Neural cell (in vitro differentiated cells): ENCODE results near the gene PDLIM1. TPM values are rescaled to one million over a fixed set of nuclear protein-coding genes. Genes with fewer than 3 reads are reported as not detected.

Experiments used
- H2AFZ ChIP-seq: fragments of 200-600, 300-800 bp; sonication (generic), shearing (Covaris generic); 2 replicates; pipeline ENCODE4 v1.6.0; 2014; ENCODE audit warnings: low read depth, mild to moderate bottlenecking, antibody characterized with exemption, low read length, moderate library complexity
- H3F3A ChIP-seq: fragments of 200-600 bp; shearing (Covaris generic); 2 replicates; pipeline ENCODE4 v1.6.1; 2016; ENCODE audit warnings: mild to moderate bottlenecking, moderate library complexity, mixed read lengths, antibody characterized with exemption, low read length; ENCODE audit not compliant: insufficient read depth, poor library complexity, severe bottlenecking
- H3K27ac ChIP-seq: fragments of 200-600, 300-800 bp; sonication (generic), shearing (Covaris generic); 2 replicates; pipeline ENCODE4 v1.5.1; 2014; ENCODE audit warnings: mild to moderate bottlenecking, low read length, moderate library complexity
- H3K27me3 ChIP-seq: fragments of 300-800, 200-600 bp; sonication (generic), shearing (Covaris generic); 2 replicates; pipeline ENCODE4 v1.6.0; 2014; ENCODE audit warnings: mild to moderate bottlenecking, low read depth, low read length, moderate library complexity; ENCODE audit not compliant: insufficient read depth
- H3K36me3 ChIP-seq: fragments of 300-800, 200-600 bp; sonication (generic), shearing (Covaris generic); 2 replicates; pipeline ENCODE4 v1.5.1; 2014; ENCODE audit warnings: mild to moderate bottlenecking, antibody characterized with exemption, low read length, moderate library complexity; ENCODE audit not compliant: insufficient read depth
- H3K4me2 ChIP-seq: fragments of 300-800, 200-600 bp; sonication (generic), shearing (Covaris generic); 2 replicates; pipeline ENCODE4 v1.6.0; 2014; ENCODE audit warnings: mild to moderate bottlenecking, low read length
- H3K4me3 ChIP-seq: fragments of 300-800, 200-600 bp; sonication (generic), shearing (Covaris generic); 2 replicates; pipeline ENCODE4 v1.5.1; 2014; ENCODE audit warnings: mild to moderate bottlenecking, low read length, moderate library complexity
- H3K79me2 ChIP-seq: fragments of 200-600 bp; shearing (Covaris generic); replicated peaks from 2 replicates; pipeline ENCODE4 v1.6.0; 2014; ENCODE audit warnings: mild to moderate bottlenecking, low read length, moderate library complexity; ENCODE audit not compliant: insufficient read depth
- H3K9ac ChIP-seq: fragments of 300-800, 200-600 bp; sonication (generic), shearing (Covaris generic); 2 replicates; pipeline ENCODE4 v1.6.1; 2016; ENCODE audit warnings: mild to moderate bottlenecking, low read length, mixed read lengths
- H3K9me2 ChIP-seq: fragments of 200-600 bp; shearing (Covaris generic); 2 replicates; pipeline ENCODE4 v1.6.1; 2016; ENCODE audit warnings: mild to moderate bottlenecking, low read length, mixed read lengths; ENCODE audit not compliant: insufficient read depth
- H3K9me3 ChIP-seq: fragments of 200-600, 300-800 bp; sonication (generic), shearing (Covaris generic); 2 replicates; pipeline ENCODE4 v1.6.1; 2016; ENCODE audit warnings: mild to moderate bottlenecking, mixed run types, low read length, moderate library complexity, mixed read lengths
- H4K20me1 ChIP-seq: fragments of 200-600 bp; shearing (Covaris generic); 2 replicates; pipeline ENCODE4 v1.6.1; 2016; ENCODE audit warnings: mild to moderate bottlenecking, mixed run types; ENCODE audit not compliant: insufficient read depth
- EP300 ChIP-seq: fragments of 450-650 bp; conservative IDR thresholded peaks from 2 replicates; pipeline ENCODE4 v1.6.1; 2014; ENCODE audit warnings: antibody characterized with exemption, mild to moderate bottlenecking, moderate library complexity; ENCODE audit not compliant: poor library complexity, severe bottlenecking
- EZH2 ChIP-seq: fragments of 200-600, 300-800 bp; shearing (Covaris generic), sonication (generic); IDR thresholded peaks from 2 replicates; pipeline ENCODE4 v1.6.1; 2014; ENCODE audit warnings: antibody characterized with exemption, low read length, borderline replicate concordance, mild to moderate bottlenecking; ENCODE audit not compliant: insufficient read depth, poor library complexity, severe bottlenecking
- MXI1 ChIP-seq: fragments of 450-650 bp; conservative IDR thresholded peaks from 2 replicates; pipeline ENCODE4 v1.6.1; 2014; ENCODE audit warnings: antibody characterized with exemption, mild to moderate bottlenecking; ENCODE audit not compliant: poor library complexity, severe bottlenecking
- POLR2AphosphoS5 ChIP-seq: IDR thresholded peaks from 2 replicates; pipeline ENCODE4 v1.6.1; 2012
- RAD21 ChIP-seq: fragments of 450-650 bp; conservative IDR thresholded peaks from 2 replicates; pipeline ENCODE4 v1.6.1; 2014; ENCODE audit warnings: antibody characterized with exemption, mild to moderate bottlenecking, moderate library complexity
- SMC3 ChIP-seq: fragments of 450-650 bp; conservative IDR thresholded peaks from 2 replicates; pipeline ENCODE4 v1.6.1; 2014; ENCODE audit warnings: antibody characterized with exemption, mild to moderate bottlenecking, moderate library complexity; ENCODE audit not compliant: poor library complexity
- TAF1 ChIP-seq: IDR thresholded peaks from 2 replicates; pipeline ENCODE4 v1.6.1; 2012; ENCODE audit warnings: low read depth
- polyA plus RNA-seq: library from polyadenylated mRNA; depleted of rRNA; stranded (reverse); fragments of >200 nt; gene quantifications from 2 replicates; pipeline ENCODE4 v1.2.3, GENCODE V29; 2014
- TF ChIP-seq, protein P1 (sequence below): IDR thresholded peaks from 2 replicates; pipeline ENCODE4 v1.6.1; 2012; ENCODE audit warnings: borderline replicate concordance
- TF ChIP-seq, protein P2 (sequence below): fragments of 450-650 bp; IDR thresholded peaks from 2 replicates; pipeline ENCODE4 v1.5.1; 2014; ENCODE audit warnings: antibody characterized with exemption, mild to moderate bottlenecking, moderate library complexity; ENCODE audit not compliant: poor library complexity, severe bottlenecking

The PDLIM1 gene
- polyA plus RNA-seq, 1 donor from 2014 or later: 1.0 TPM

DNA sequence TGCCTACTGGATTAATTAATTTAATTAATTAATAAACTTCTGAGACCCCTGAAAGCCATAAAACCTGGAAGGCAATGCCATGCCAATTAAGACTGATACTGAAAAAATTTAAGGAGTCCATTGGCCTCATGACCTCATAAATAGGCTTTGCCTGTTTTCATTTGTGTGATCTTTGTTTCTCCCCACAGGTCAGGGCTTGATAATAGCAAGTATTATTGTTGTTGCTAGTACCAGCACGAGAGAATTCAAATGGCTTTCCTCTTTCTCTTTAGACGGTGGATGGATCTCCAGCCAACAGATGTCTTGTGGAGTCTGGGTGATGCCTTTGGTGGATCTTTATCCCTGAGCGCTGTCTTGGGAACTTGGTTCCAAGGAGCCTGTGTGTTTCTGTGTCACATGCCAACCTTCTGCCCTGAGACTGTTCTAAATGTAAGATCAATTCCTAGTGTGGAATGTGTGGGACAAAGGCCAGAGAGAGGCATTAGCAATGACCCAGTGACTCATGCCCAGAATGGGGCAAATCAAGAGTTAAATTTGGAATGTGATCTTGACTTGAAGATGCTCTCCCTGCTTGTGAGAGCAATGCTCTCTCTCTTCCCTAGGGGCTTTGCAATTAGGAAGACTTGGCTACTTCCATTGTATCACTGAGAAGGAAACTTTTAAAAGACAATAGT is 79.1 kb downstream of the PDLIM1 start:
- no peaks in the 10 kb centered on the region for H3K9me3 ChIP-seq
- no peak overlapping the region for H2AFZ ChIP-seq
- H3K4me2 ChIP-seq: no peak overlapping the region
- no peak overlapping the region for H3K9ac ChIP-seq
- no peaks in the 10 kb centered on the region for H3K36me3 ChIP-seq
- no peaks in the 10 kb centered on the region for H4K20me1 ChIP-seq
- H3K27me3 ChIP-seq: no peaks in the 10 kb centered on the region
- H3K4me3 ChIP-seq: no peak overlapping the region
- no peaks in the 10 kb centered on the region for H3K79me2 ChIP-seq
- H3F3A ChIP-seq: no peaks in the 10 kb centered on the region
- H3K27ac ChIP-seq: no peak overlapping the region
- no peaks in the 10 kb centered on the region for H3K9me2 ChIP-seq
- no peak for TF ChIP-seq POLR2AphosphoS5
- no peak for TF ChIP-seq TAF1
- TF ChIP-seq EZH2: no peak
- no peak for TF ChIP-seq RAD21
- TF ChIP-seq, protein P1, sequence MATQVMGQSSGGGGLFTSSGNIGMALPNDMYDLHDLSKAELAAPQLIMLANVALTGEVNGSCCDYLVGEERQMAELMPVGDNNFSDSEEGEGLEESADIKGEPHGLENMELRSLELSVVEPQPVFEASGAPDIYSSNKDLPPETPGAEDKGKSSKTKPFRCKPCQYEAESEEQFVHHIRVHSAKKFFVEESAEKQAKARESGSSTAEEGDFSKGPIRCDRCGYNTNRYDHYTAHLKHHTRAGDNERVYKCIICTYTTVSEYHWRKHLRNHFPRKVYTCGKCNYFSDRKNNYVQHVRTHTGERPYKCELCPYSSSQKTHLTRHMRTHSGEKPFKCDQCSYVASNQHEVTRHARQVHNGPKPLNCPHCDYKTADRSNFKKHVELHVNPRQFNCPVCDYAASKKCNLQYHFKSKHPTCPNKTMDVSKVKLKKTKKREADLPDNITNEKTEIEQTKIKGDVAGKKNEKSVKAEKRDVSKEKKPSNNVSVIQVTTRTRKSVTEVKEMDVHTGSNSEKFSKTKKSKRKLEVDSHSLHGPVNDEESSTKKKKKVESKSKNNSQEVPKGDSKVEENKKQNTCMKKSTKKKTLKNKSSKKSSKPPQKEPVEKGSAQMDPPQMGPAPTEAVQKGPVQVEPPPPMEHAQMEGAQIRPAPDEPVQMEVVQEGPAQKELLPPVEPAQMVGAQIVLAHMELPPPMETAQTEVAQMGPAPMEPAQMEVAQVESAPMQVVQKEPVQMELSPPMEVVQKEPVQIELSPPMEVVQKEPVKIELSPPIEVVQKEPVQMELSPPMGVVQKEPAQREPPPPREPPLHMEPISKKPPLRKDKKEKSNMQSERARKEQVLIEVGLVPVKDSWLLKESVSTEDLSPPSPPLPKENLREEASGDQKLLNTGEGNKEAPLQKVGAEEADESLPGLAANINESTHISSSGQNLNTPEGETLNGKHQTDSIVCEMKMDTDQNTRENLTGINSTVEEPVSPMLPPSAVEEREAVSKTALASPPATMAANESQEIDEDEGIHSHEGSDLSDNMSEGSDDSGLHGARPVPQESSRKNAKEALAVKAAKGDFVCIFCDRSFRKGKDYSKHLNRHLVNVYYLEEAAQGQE: no peak
- no peak for TF ChIP-seq MXI1
- no peak for TF ChIP-seq EP300
- no peak for TF ChIP-seq SMC3
- TF ChIP-seq, protein P2, sequence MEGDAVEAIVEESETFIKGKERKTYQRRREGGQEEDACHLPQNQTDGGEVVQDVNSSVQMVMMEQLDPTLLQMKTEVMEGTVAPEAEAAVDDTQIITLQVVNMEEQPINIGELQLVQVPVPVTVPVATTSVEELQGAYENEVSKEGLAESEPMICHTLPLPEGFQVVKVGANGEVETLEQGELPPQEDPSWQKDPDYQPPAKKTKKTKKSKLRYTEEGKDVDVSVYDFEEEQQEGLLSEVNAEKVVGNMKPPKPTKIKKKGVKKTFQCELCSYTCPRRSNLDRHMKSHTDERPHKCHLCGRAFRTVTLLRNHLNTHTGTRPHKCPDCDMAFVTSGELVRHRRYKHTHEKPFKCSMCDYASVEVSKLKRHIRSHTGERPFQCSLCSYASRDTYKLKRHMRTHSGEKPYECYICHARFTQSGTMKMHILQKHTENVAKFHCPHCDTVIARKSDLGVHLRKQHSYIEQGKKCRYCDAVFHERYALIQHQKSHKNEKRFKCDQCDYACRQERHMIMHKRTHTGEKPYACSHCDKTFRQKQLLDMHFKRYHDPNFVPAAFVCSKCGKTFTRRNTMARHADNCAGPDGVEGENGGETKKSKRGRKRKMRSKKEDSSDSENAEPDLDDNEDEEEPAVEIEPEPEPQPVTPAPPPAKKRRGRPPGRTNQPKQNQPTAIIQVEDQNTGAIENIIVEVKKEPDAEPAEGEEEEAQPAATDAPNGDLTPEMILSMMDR: no peak

- no peaks in the 10 kb centered on the region for H3K27me3 ChIP-seq
- no peak overlapping the region for H3K4me2 ChIP-seq
- H3K9me2 ChIP-seq: no peaks in the 10 kb centered on the region
These were observed 81.2 kb downstream of the PDLIM1 start for GRCh38 chr10:95209509-95210127.

More at GRCh38 chr10:95209509-95210127, 81.2 kb downstream of the PDLIM1 start:
- Histone ChIP-seq H2AFZ (no peak overlapping the region), H3K27ac (no peak overlapping the region), H3K9me3 (no peaks in the 10 kb centered on the region), H3K4me3 (no peak overlapping the region), H4K20me1 (no peaks in the 10 kb centered on the region), H3K36me3 (no peaks in the 10 kb centered on the region), H3K79me2 (no peaks in the 10 kb centered on the region), H3K9ac (no peak overlapping the region), H3F3A (no peaks in the 10 kb centered on the region)
- TF ChIP-seq RAD21: no peak
- TF ChIP-seq TAF1: no peak
- TF ChIP-seq POLR2AphosphoS5: no peak
- no peak for TF ChIP-seq EP300
- no peak for TF ChIP-seq MXI1
- TF ChIP-seq, protein P2: no peak
- TF ChIP-seq SMC3: no peak
- no peak for TF ChIP-seq EZH2
- TF ChIP-seq, protein P1: no peak
